C1 segment of cervical spinal cord (tissue), 14 donors: Measurements from ENCODE around the gene WHRN.

ENCODE experiments used
- DNase-seq, 14 donors: peaks; one replicate each; lab custom pipeline; 2025; lab: John Stamatoyannopoulos, UW

Gene WHRN

GRCh38 chr9:114472765-114473446, 32.4 kb downstream of the WHRN start:
- DNase-seq: no peak

GRCh38 chr9:114471157-114471556, 34.1 kb downstream of the WHRN start:
- DNase-seq: no peak

- no peak for DNase-seq
These were observed 34.7 kb downstream of the WHRN start for GRCh38 chr9:114470581-114470980.

- DNase-seq: no peak
These were observed 35.2 kb downstream of the WHRN start for GRCh38 chr9:114470121-114470520.

- no peak for DNase-seq
These were observed 36.0 kb downstream of the WHRN start for GRCh38 chr9:114469091-114469853.

- no peak for DNase-seq
These were observed 37.4 kb downstream of the WHRN start for GRCh38 chr9:114467910-114468309.

- DNase-seq: no peak
These were observed 38.0 kb downstream of the WHRN start for GRCh38 chr9:114467226-114467750.

GRCh38 chr9:114465906-114466900, 39.1 kb downstream of the WHRN start:
- DNase-seq: no peak

- DNase-seq: no peak
These were observed 39.9 kb downstream of the WHRN start for GRCh38 chr9:114465417-114465816.

- DNase-seq: no peak
These were observed 40.8 kb downstream of the WHRN start for GRCh38 chr9:114464281-114465051.

- no peak for DNase-seq
These were observed 42.5 kb downstream of the WHRN start for GRCh38 chr9:114462791-114463190.

GRCh38 chr9:114461468-114461867, 43.8 kb downstream of the WHRN start:
- DNase-seq: no peak

- DNase-seq: no peak
These were observed 44.6 kb downstream of the WHRN start for GRCh38 chr9:114460513-114461199.

GRCh38 chr9:114459464-114459863, 45.8 kb downstream of the WHRN start:
- no peak for DNase-seq

- no peak for DNase-seq
These were observed 48.3 kb downstream of the WHRN start for GRCh38 chr9:114456929-114457328.

GRCh38 chr9:114454652-114455051, 50.6 kb downstream of the WHRN start:
- no peak for DNase-seq

GRCh38 chr9:114452219-114453165, 52.8 kb downstream of the WHRN start:
- DNase-seq: peak in 1 of 14 donors; percentile 27

- DNase-seq: no peak
These were observed 53.6 kb downstream of the WHRN start for GRCh38 chr9:114451707-114452031.
